Tibial artery (tissue), 4 donors: Measurements from ENCODE around the gene THSD4.

Experiments used
- DNase-seq, 2 donors: peaks; one replicate each; pipeline ENCODE4 v3.0.0-alpha.2; 2019
- H3K27ac ChIP-seq, 2 donors: fragments of 200-600 bp; sonication (generic) in 1 of 2; 1 replicate in 1 of 2; 2 replicates in 1 of 2; pipeline ENCODE4 v1.5.1; 2018 to 2019; ENCODE audit warnings: mild to moderate bottlenecking in 1 of 2
- H3K27me3 ChIP-seq, 2 donors: fragments of 200-600 bp; sonication (generic) in 1 of 2; one replicate each; pipeline versions ENCODE4 v1.5.1 to v1.6.0; 2016 to 2019
- H3K36me3 ChIP-seq, 3 donors: fragments of 200-600 bp; sonication (generic) in 2 of 3; one replicate each; pipeline ENCODE4 v1.5.1; 2016 to 2019; ENCODE audit warnings: mild to moderate bottlenecking in 2 of 3
- H3K4me1 ChIP-seq, 4 donors: fragments of 200-600 bp; sonication (generic) in 2 of 4; 1 replicate in 3 of 4; 2 replicates in 1 of 4; pipeline ENCODE4 v1.5.1; 2016 to 2019
- H3K4me3 ChIP-seq, 2 donors: fragments of 200-600 bp; sonication (generic) in 1 of 2; 1 replicate in 1 of 2; 2 replicates in 1 of 2; pipeline ENCODE4 v1.5.1; 2018 to 2019; ENCODE audit warnings: mild to moderate bottlenecking in 2 of 2
- H3K9me3 ChIP-seq, 3 donors: fragments of 200-600 bp; sonication (generic) in 1 of 3; one replicate each; pipeline ENCODE4 v1.5.1; 2016 to 2019
- intact Hi-C: fragments of 100-400 bp; cut with DNase I; formaldehyde crosslinking; loops from one replicate; pipeline ENCODE4 v1.15.0; 2023; ENCODE audit warnings: low total_unique reads
- TF ChIP-seq, protein P1 (sequence below), 2 experiments: fragments of 200-600 bp in 1 of 2; fragments of 450-650 bp in 1 of 2; IDR thresholded peaks; one replicate each; pipeline ENCODE4 v1.5.1; 2017 to 2019; ENCODE audit warnings: antibody characterized with exemption in 2 of 2, mild to moderate bottlenecking in 1 of 2, moderate library complexity in 1 of 2

Gene THSD4

DNA sequence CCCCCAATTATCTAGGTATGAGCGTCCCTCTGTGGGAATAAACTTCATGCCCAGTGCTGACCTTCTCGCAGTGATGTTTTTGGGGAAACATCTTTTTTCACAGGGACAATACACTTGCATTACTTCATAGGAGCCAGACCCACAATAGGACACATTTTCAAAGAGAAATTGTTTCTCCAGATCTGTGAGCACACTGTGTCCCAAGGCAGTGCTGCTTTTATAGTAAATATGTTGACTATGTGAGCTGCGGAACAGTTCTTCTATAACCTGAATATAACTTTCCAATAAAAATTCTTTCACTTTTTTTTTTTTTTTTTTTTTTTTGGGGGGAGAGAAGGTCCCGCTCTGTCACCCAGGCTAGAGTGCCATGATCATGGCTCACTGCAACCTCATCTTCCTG lies 17.4 kb upstream of the THSD4 start:
- TF ChIP-seq, protein P1, sequence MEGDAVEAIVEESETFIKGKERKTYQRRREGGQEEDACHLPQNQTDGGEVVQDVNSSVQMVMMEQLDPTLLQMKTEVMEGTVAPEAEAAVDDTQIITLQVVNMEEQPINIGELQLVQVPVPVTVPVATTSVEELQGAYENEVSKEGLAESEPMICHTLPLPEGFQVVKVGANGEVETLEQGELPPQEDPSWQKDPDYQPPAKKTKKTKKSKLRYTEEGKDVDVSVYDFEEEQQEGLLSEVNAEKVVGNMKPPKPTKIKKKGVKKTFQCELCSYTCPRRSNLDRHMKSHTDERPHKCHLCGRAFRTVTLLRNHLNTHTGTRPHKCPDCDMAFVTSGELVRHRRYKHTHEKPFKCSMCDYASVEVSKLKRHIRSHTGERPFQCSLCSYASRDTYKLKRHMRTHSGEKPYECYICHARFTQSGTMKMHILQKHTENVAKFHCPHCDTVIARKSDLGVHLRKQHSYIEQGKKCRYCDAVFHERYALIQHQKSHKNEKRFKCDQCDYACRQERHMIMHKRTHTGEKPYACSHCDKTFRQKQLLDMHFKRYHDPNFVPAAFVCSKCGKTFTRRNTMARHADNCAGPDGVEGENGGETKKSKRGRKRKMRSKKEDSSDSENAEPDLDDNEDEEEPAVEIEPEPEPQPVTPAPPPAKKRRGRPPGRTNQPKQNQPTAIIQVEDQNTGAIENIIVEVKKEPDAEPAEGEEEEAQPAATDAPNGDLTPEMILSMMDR (IDR thresholded peaks at IDR 0.05), result no peak
- no peak for DNase-seq
- H3K36me3 ChIP-seq, result no peaks in the 10 kb centered on the region
- H3K27me3 ChIP-seq, result no peaks in the 10 kb centered on the region
- intact Hi-C loops, result no loop called here
- peaks cover 0 to 5% (median 0%) of the 10 kb centered on the region in 4 donors for H3K4me1 ChIP-seq
- H3K27ac ChIP-seq, result no peak overlapping the region
- H3K4me3 ChIP-seq, result no peak overlapping the region
- H3K9me3 ChIP-seq, result no peaks in the 10 kb centered on the region

DNA sequence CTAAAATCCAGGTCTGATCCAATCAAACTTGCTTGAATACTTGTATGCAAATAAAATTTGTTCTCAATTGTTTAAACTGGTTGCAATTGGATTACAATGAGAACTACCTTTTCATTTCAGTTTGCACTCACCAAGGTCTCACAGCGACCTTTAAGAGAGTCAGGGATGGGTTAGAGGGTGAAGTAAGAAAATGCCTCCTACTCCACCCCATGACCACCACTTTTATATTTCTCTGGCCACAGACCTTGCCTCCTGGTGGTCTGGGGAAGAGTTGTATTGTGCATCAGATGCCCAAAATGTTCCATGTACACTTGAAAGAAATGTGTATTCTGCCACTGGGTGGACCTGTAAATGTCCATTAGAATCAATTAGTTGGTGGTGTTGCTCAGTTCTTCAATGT lies 16.4 kb upstream of the THSD4 start:
- TF ChIP-seq, protein P1 (IDR thresholded peaks at IDR 0.05), result no peak
- intact Hi-C loops, result no loop called here
- no peak for DNase-seq
- Histone ChIP-seq H3K4me3 (no peak overlapping the region), H3K9me3 (no peaks in the 10 kb centered on the region), H3K36me3 (no peaks in the 10 kb centered on the region), H3K4me1 (no peaks in the 10 kb centered on the region), H3K27ac (no peak overlapping the region), H3K27me3 (no peaks in the 10 kb centered on the region)

DNA sequence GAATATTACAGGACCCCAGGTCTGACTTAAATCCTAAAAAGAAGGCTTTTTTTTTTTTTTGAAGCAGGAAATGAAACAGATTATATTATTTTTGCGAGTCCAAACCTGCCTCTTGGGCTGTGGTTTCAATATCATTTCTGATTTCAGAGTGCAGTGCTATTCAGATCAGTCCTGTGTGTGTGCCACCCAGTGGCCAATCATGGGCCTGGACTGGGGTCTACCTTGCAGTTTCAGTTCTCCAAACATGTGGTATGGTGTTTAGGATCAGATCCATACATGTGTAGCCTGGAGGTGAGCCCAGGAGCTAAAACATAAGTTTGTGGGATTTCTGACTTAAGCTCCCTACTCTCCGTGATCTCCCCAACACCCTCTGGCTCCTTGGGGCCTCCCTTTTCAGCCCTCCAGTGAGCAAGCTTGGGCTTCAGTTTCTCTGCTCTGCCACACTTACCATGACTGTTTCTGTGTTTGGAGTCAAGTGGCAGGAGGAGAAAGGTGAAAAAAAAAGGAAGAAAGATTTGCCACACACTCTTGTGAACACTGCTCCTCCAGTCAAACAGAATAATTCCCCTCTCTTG lies 12.1 kb upstream of the THSD4 start:
- intact Hi-C loops, result no loop called here
- no peaks in the 10 kb centered on the region for H3K9me3 ChIP-seq
- TF ChIP-seq, protein P1 (IDR thresholded peaks at IDR 0.05), result peak; percentile 47 to 56
- no peak overlapping the region for H3K4me3 ChIP-seq
- no peak overlapping the region for H3K27ac ChIP-seq
- no peaks in the 10 kb centered on the region for H3K27me3 ChIP-seq
- no peaks in the 10 kb centered on the region for H3K36me3 ChIP-seq
- no peaks in the 10 kb centered on the region for H3K4me1 ChIP-seq
- no peak for DNase-seq

DNA sequence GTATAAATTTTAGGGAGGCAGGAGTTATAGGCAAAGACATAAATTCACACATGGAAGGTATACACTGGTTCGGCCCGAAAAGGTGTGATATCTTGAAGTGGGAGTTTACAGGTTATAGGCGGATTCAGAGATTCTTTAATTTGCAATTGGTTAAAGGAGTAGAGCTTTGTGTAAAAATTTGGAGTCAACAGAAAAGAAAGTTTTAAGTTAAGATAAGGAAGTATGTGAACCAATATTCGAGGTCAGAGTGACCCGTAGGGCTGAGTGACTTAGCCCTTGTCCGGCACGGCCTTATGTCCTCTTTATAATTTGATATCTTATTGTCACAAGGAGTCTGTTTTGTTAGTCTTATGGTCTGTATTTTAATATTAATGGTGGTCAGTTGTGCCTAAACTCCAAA lies 10.6 kb upstream of the THSD4 start:
- TF ChIP-seq, protein P1 (IDR thresholded peaks at IDR 0.05), result no peak
- Histone ChIP-seq H3K4me3 (no peak overlapping the region), H3K36me3 (no peaks in the 10 kb centered on the region), H3K27me3 (no peaks in the 10 kb centered on the region), H3K9me3 (no peaks in the 10 kb centered on the region), H3K4me1 (peaks cover 0 to 12% (median 6%) of the 10 kb centered on the region in 4 donors), H3K27ac (no peak overlapping the region)
- intact Hi-C loops, result no loop called here
- no peak for DNase-seq

DNA sequence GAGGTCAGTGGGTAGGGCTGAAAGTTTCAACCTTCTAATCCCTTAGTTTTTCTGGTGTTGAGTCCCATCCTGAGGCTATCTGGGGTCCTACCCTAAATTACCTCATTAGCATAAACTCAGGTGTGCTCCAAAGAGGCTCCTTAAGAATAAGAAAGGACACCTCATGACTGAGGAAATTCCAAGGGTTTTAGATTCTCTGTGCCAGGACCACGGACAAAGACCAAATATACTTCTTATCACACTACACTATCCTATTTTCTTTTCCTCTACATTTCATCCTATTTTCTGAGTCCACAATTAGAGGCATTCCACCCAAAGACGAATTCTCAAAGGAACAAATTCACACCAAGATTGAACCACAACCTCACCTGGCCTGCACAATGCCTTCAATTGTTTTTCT lies 9.8 kb upstream of the THSD4 start:
- Histone ChIP-seq H3K9me3 (no peaks in the 10 kb centered on the region), H3K4me1 (peaks cover 0 to 12% (median 6%) of the 10 kb centered on the region in 4 donors), H3K36me3 (no peaks in the 10 kb centered on the region), H3K27ac (no peak overlapping the region), H3K4me3 (no peak overlapping the region), H3K27me3 (no peaks in the 10 kb centered on the region)
- TF ChIP-seq, protein P1 (IDR thresholded peaks at IDR 0.05), result no peak
- no peak for DNase-seq
- intact Hi-C loops, result no loop called here
